ENCODE data around the gene POP5.
A peak's percentile ranks its signal among the peaks of the same experiment; 100 is the strongest.

DNA sequence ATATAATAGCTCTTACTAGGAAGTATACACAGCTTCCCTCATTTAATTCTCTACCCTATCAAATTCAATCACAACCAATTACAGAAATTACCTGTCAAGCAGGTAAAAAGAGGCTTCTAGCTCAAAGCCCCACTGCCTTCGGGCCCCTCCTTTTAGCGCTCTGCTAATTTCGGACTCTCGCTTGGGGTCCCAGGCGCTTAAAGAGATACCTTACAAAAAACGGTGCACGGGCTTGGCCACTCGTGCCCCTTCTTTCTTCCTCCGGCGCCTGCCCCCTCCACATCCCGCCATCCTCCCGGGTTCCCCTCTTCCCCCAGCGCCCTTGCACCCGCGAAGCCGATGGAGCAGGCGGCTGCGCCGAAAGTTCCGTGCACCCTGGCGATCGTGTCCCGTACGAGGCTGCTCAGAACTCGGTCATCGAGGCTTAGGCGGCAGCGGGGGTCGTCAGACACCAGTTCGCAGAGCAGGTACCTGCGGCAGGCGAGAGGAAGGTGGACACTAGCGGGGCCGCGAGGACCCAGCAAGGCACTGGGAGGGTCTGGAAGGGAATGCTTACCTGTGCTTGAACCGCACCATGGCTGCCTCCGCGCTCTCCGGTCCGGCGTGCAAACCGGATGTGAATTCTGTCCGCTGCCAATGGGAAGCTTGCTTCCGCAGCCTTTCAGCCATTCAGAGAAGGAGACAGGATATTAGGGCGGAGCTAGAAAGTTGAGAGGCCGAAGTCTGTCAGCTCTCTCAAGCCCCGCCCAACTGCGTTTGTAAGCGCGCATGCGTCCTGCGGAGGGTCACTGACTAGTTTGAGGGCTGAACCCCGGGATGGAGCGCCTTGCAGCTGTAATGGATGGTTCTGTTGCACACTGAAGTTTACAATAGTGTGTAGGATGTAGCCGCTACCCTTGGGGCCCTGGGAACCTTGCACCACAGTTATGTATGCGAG lies at the start of gene POP5:
- TF ChIP-seq POLR2A (IDR thresholded peaks at IDR 0.05) (peak; percentile 47 to 85 (median 83)), CTCF (IDR thresholded peaks at IDR 0.05) (no peak)
